GM18517 (cell line): ENCODE measurements around the gene RASD2.

Source experiments
- ATAC-seq: cut with Tn5 transposase; IDR thresholded peaks from one replicate; pipeline ENCODE4 v1.9.1; 2021; ENCODE audit warnings: mild to moderate bottlenecking, moderate library complexity; ENCODE audit not compliant: unreplicated experiment

RASD2 gene

GRCh38 chr22:35559354-35560005 lies 18.8 kb downstream of the RASD2 start:
- no peak for ATAC-seq

GRCh38 chr22:35560366-35560765 lies 19.7 kb downstream of the RASD2 start:
- no peak for ATAC-seq

- ATAC-seq, result no peak
These were observed 20.2 kb downstream of the RASD2 start for GRCh38 chr22:35560824-35561223.

- no peak for ATAC-seq
These were observed 21.3 kb downstream of the RASD2 start for GRCh38 chr22:35561796-35562526.

GRCh38 chr22:35563211-35563610 lies 22.6 kb downstream of the RASD2 start:
- no peak for ATAC-seq

- no peak for ATAC-seq
These were observed 24.6 kb downstream of the RASD2 start for GRCh38 chr22:35564975-35565867.

- no peak for ATAC-seq
These were observed 26.9 kb downstream of the RASD2 start for GRCh38 chr22:35567351-35568141.

GRCh38 chr22:35568751-35569739 lies 28.4 kb downstream of the RASD2 start:
- no peak for ATAC-seq

GRCh38 chr22:35569916-35570315 lies 29.3 kb downstream of the RASD2 start:
- no peak for ATAC-seq

- no peak for ATAC-seq
These were observed 30.1 kb downstream of the RASD2 start for GRCh38 chr22:35570686-35571194.

GRCh38 chr22:35572556-35572955 lies 31.9 kb downstream of the RASD2 start:
- ATAC-seq, result no peak

GRCh38 chr22:35575116-35575748 lies 34.6 kb downstream of the RASD2 start:
- no peak for ATAC-seq

- ATAC-seq, result no peak
These were observed 36.0 kb downstream of the RASD2 start for GRCh38 chr22:35576671-35577070.

GRCh38 chr22:35577799-35578659 lies 37.4 kb downstream of the RASD2 start:
- ATAC-seq, result no peak

- ATAC-seq, result no peak
These were observed 38.4 kb downstream of the RASD2 start for GRCh38 chr22:35578836-35579575.

- ATAC-seq, result no peak
These were observed 39.9 kb downstream of the RASD2 start for GRCh38 chr22:35580351-35581022.

- no peak for ATAC-seq
These were observed 40.4 kb downstream of the RASD2 start for GRCh38 chr22:35581023-35581413.
